ENCODE data around the gene URAD. TPM values are rescaled to one million over a fixed set of nuclear protein-coding genes. Genes with fewer than 3 reads are reported as not detected.
"Not testable (repeated sequence)": the region's sequence is repeated elsewhere in the genome, so short reads cannot be mapped to it uniquely, and the experiment has no call there.

The URAD gene
- total RNA-seq, 2 donors from 2014 or later = not detected

DNA sequence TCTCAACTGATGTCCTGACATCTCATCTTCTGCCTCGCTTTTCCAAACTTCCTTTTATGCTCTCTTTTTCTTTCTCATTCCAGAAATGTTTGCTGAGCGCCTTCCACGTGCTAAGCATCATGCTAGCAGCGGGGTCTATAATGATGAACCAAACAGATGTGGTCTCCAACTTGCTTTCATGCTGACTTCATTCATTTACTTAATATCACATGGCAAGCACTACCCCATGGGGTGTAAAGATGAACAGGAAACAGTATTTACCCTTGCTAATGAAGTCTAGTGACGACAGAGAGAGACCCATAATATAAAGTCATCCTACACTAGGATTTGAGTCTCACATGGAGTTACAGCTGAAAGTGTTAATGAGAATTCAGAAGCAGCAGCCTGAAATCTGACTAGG, 21.6 kb upstream of the URAD start:
- DNase-seq (ENCODE audit: low spot score) = no peak
- H3K36me3 ChIP-seq = no peaks in the 10 kb centered on the region
- TF ChIP-seq POLR2A (IDR thresholded peaks at IDR 0.05) = no peak
- TF ChIP-seq, protein P1, sequence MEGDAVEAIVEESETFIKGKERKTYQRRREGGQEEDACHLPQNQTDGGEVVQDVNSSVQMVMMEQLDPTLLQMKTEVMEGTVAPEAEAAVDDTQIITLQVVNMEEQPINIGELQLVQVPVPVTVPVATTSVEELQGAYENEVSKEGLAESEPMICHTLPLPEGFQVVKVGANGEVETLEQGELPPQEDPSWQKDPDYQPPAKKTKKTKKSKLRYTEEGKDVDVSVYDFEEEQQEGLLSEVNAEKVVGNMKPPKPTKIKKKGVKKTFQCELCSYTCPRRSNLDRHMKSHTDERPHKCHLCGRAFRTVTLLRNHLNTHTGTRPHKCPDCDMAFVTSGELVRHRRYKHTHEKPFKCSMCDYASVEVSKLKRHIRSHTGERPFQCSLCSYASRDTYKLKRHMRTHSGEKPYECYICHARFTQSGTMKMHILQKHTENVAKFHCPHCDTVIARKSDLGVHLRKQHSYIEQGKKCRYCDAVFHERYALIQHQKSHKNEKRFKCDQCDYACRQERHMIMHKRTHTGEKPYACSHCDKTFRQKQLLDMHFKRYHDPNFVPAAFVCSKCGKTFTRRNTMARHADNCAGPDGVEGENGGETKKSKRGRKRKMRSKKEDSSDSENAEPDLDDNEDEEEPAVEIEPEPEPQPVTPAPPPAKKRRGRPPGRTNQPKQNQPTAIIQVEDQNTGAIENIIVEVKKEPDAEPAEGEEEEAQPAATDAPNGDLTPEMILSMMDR (IDR thresholded peaks at IDR 0.05) = no peak
- no peak for TF ChIP-seq POLR2AphosphoS5 (IDR thresholded peaks at IDR 0.05)
- 73% methylated on average over 5 of the region's 5 CpGs for WGBS
- no peaks in the 10 kb centered on the region for H3K9me3 ChIP-seq
- intact Hi-C loops (cut with DNase I) = no loop called here
- H3K27me3 ChIP-seq (replicated peaks; ENCODE audit: insufficient read depth) = no peaks in the 10 kb centered on the region
- H3K27ac ChIP-seq = no peak overlapping the region
- no peaks in the 10 kb centered on the region for H3K4me1 ChIP-seq (replicated peaks)
- H3K4me3 ChIP-seq = no peak overlapping the region

GRCh38 chr13:28005016-28005415, 16.5 kb upstream of the URAD start:
- H3K27ac ChIP-seq; H3K36me3 ChIP-seq; intact Hi-C loops (cut with DNase I); H3K9me3 ChIP-seq; H3K4me3 ChIP-seq; H3K4me1 ChIP-seq (replicated peaks); DNase-seq (ENCODE audit: low spot score); H3K27me3 ChIP-seq (replicated peaks; ENCODE audit: insufficient read depth): not testable (repeated sequence)
- 96% methylated on average over 13 of the region's 13 CpGs for WGBS

GRCh38 chr13:28002886-28003698, 14.6 kb upstream of the URAD start:
- Histone ChIP-seq H3K9me3 (no peaks in the 10 kb centered on the region), H3K4me1 (replicated peaks) (no peaks in the 10 kb centered on the region), H3K4me3 (no peak overlapping the region), H3K27me3 (replicated peaks; ENCODE audit: insufficient read depth) (no peaks in the 10 kb centered on the region), H3K27ac (no peak overlapping the region), H3K36me3 (no peaks in the 10 kb centered on the region)
- TF ChIP-seq, protein P1 (IDR thresholded peaks at IDR 0.05) = no peak
- intact Hi-C loops (cut with DNase I) = no loop called here
- no peak for DNase-seq (ENCODE audit: low spot score)
- WGBS = 68% methylated on average over 6 of the region's 6 CpGs

DNA sequence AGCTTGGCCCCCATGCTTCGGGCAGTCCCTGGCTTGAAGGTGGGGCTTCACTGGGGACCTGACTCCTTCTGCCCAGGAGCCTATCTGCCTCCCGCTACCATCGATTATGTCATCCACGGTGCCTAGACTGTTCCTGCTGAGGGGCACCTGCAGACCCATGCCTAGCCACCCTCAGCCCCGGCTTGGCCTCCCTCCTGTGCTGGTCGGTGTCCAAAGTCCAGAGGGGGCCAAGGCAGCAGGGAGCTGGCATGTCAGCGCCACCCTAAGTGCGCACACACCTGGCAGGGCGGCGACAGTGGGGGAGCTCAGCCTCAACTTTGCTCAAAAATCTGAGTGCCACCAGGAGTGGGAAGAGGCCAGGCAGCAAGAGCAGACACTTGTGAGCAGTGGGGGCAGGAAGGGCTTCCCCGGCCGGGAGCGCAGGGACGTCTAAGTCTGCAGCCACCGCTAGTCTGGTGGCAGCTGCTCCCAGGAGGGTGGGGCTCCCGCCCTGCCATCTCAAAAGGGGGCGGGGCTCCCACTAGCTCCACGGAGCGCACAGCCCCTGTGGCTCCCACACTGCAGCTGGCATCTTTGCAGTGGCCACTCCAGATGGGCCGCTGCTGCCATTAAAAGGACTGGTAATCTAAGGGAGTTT, 13.5 kb upstream of the URAD start:
- Histone ChIP-seq H3K36me3 (no peaks in the 10 kb centered on the region), H3K27ac (no peak overlapping the region), H3K27me3 (replicated peaks; ENCODE audit: insufficient read depth) (no peaks in the 10 kb centered on the region), H3K4me1 (replicated peaks) (no peaks in the 10 kb centered on the region), H3K9me3 (no peaks in the 10 kb centered on the region), H3K4me3 (no peak overlapping the region)
- 76% methylated on average over 20 of the region's 20 CpGs for WGBS
- intact Hi-C loops (cut with DNase I) = no loop called here
- no peak for DNase-seq (ENCODE audit: low spot score)
- TF ChIP-seq POLR2AphosphoS5 (IDR thresholded peaks at IDR 0.05) = no peak
- TF ChIP-seq, protein P1 (IDR thresholded peaks at IDR 0.05) = no peak
- TF ChIP-seq POLR2A (IDR thresholded peaks at IDR 0.05) = no peak

- H3K9me3 ChIP-seq = no peaks in the 10 kb centered on the region
- H3K27ac ChIP-seq = no peak overlapping the region
- intact Hi-C loops (cut with DNase I) = no loop called here
- no peak for DNase-seq (ENCODE audit: low spot score)
- WGBS = 83% methylated on average over 7 of the region's 11 CpGs
- H3K4me3 ChIP-seq = no peak overlapping the region
- no peaks in the 10 kb centered on the region for H3K36me3 ChIP-seq
- TF ChIP-seq, protein P1 (IDR thresholded peaks at IDR 0.05) = no peak
- TF ChIP-seq POLR2AphosphoS5 (IDR thresholded peaks at IDR 0.05) = no peak
- no peaks in the 10 kb centered on the region for H3K27me3 ChIP-seq (replicated peaks; ENCODE audit: insufficient read depth)
- no peaks in the 10 kb centered on the region for H3K4me1 ChIP-seq (replicated peaks)
Observed at GRCh38 chr13:28001049-28001448, 12.6 kb upstream of the URAD start.

Data from prostate gland (tissue), 2 donors.